GM19239 (cell line): ENCODE results near the gene PNMT.

Experiments used
- DNase-seq: peaks from one replicate; pipeline ENCODE4 v3.0.0; 2011; ENCODE audit warnings: low spot score; ENCODE audit not compliant: insufficient read length
- FAIRE-seq: peaks from 2 replicates; lab custom pipeline; 2011; peaks lifted over from hg19 to GRCh38; lab: Jason Lieb, UNC

The PNMT gene

GRCh38 chr17:39632153-39632941, 35.9 kb upstream of the PNMT start:
- DNase-seq = no peak
- FAIRE-seq = no peak

GRCh38 chr17:39633570-39634183, 34.6 kb upstream of the PNMT start:
- FAIRE-seq (no peak), DNase-seq (no peak)

- FAIRE-seq (peak; percentile 67), DNase-seq (no peak)
These were observed 33.8 kb upstream of the PNMT start for GRCh38 chr17:39634384-39634871.

- FAIRE-seq (no peak), DNase-seq (no peak)
These were observed 32.6 kb upstream of the PNMT start for GRCh38 chr17:39635614-39636176.

- DNase-seq = no peak
- FAIRE-seq = peak; percentile 68
These were observed 31.7 kb upstream of the PNMT start for GRCh38 chr17:39636587-39636926.

- DNase-seq = peak; percentile 95
- peak; percentile 95 for FAIRE-seq
These were observed 31.1 kb upstream of the PNMT start, which contains the start of gene STARD3 for GRCh38 chr17:39636927-39637736. Gene STARD3 (plus strand): TSS chr17:39637144. CDS start chr17:39653532, 16,388 bp downstream.

GRCh38 chr17:39638317-39638716, 29.9 kb upstream of the PNMT start:
- FAIRE-seq = no peak
- DNase-seq = no peak

GRCh38 chr17:39639043-39639442, 29.2 kb upstream of the PNMT start:
- no peak for DNase-seq
- FAIRE-seq = no peak

- FAIRE-seq (no peak), DNase-seq (no peak)
These were observed 28.4 kb upstream of the PNMT start for GRCh38 chr17:39639566-39640458.

GRCh38 chr17:39640591-39641031, 27.6 kb upstream of the PNMT start:
- no peak for DNase-seq
- FAIRE-seq = no peak

- DNase-seq = no peak
- FAIRE-seq = no peak
These were observed 27.2 kb upstream of the PNMT start for GRCh38 chr17:39641097-39641496.

- FAIRE-seq (no peak), DNase-seq (no peak)
These were observed 26.4 kb upstream of the PNMT start for GRCh38 chr17:39641883-39642282.

- no peak for FAIRE-seq
- DNase-seq = no peak
These were observed 25.8 kb upstream of the PNMT start for GRCh38 chr17:39642291-39643074.

- FAIRE-seq (no peak), DNase-seq (no peak)
These were observed 25.0 kb upstream of the PNMT start for GRCh38 chr17:39643271-39643670.

GRCh38 chr17:39647256-39647655, 21.0 kb upstream of the PNMT start:
- no peak for DNase-seq
- FAIRE-seq = no peak

- DNase-seq = no peak
- no peak for FAIRE-seq
These were observed 19.5 kb upstream of the PNMT start for GRCh38 chr17:39648616-39649366.

- no peak for FAIRE-seq
These were observed 18.1 kb upstream of the PNMT start for GRCh38 chr17:39650121-39650579.

More at GRCh38 chr17:39650121-39650579, 18.1 kb upstream of the PNMT start:
- no peak for DNase-seq
